H9 (cell line): ENCODE results near the gene SNAPC2. TPM values are rescaled to one million over a fixed set of nuclear protein-coding genes. Genes with fewer than 3 reads are reported as not detected.
A peak's percentile ranks its signal among the peaks of the same experiment; 100 is the strongest.

Experiments
- DNase-seq: peaks from one replicate; pipeline ENCODE4 v3.0.0-alpha.2; 2017
- H2AFZ ChIP-seq: one replicate; pipeline ENCODE4 v1.6.1; 2013; ENCODE audit warnings: mild to moderate bottlenecking, low read length, control low read depth, moderate library complexity
- H2AK5ac ChIP-seq: 2 replicates; pipeline ENCODE4 v1.6.1; 2013; ENCODE audit warnings: low read length, control low read depth, mixed read lengths; ENCODE audit not compliant: insufficient read length
- H2BK120ac ChIP-seq: one replicate; pipeline ENCODE4 v1.6.1; 2013; ENCODE audit warnings: low read depth, mild to moderate bottlenecking, low read length, control low read depth, inconsistent platforms; ENCODE audit not compliant: poor library complexity, severe bottlenecking
- H2BK12ac ChIP-seq: 2 replicates; pipeline ENCODE4 v1.6.1; 2013; ENCODE audit warnings: low read length, control low read depth, mixed read lengths, low read depth; ENCODE audit not compliant: insufficient read length
- H2BK15ac ChIP-seq: 2 replicates; pipeline ENCODE4 v1.6.1; 2013; ENCODE audit warnings: low read depth, low read length, control low read depth
- H2BK20ac ChIP-seq: one replicate; pipeline ENCODE4 v1.6.1; 2013; ENCODE audit warnings: low read depth, mild to moderate bottlenecking, low read length, control low read depth, inconsistent platforms; ENCODE audit not compliant: poor library complexity, severe bottlenecking
- H2BK5ac ChIP-seq: 2 replicates; pipeline ENCODE4 v1.6.1; 2013; ENCODE audit warnings: low read length, control low read depth, mixed read lengths; ENCODE audit not compliant: insufficient read length
- H3K14ac ChIP-seq: 2 replicates; pipeline ENCODE4 v1.6.1; 2013; ENCODE audit warnings: low read length, control low read depth; ENCODE audit not compliant: insufficient read depth
- H3K18ac ChIP-seq: 2 replicates; pipeline ENCODE4 v1.6.1; 2013; ENCODE audit warnings: low read depth, mild to moderate bottlenecking, mixed read lengths, low read length, control low read depth; ENCODE audit not compliant: insufficient read length
- H3K23ac ChIP-seq: 2 replicates; pipeline ENCODE4 v1.6.1; 2013; ENCODE audit warnings: low read length, control low read depth, mixed read lengths, low read depth; ENCODE audit not compliant: insufficient read length
- H3K23me2 ChIP-seq: 2 replicates; pipeline ENCODE4 v1.6.1; 2013; ENCODE audit warnings: low read depth, mild to moderate bottlenecking, mixed read lengths, low read length, control low read depth; ENCODE audit not compliant: insufficient read length, poor library complexity, severe bottlenecking
- H3K27ac ChIP-seq: 2 replicates; pipeline ENCODE4 v1.5.1; 2013; ENCODE audit warnings: low read length, control low read depth, mixed read lengths, low read depth; ENCODE audit not compliant: insufficient read length
- H3K27me3 ChIP-seq: 2 replicates; pipeline ENCODE4 v1.6.1; 2013; ENCODE audit warnings: low read length, control low read depth, inconsistent platforms; ENCODE audit not compliant: insufficient read depth
- H3K4ac ChIP-seq: 2 replicates; pipeline ENCODE4 v1.6.1; 2013; ENCODE audit warnings: low read depth, mild to moderate bottlenecking, control low read depth, inconsistent platforms, low read length, moderate library complexity
- H3K4me1 ChIP-seq: 2 replicates; pipeline ENCODE4 v1.6.1; 2013; ENCODE audit warnings: low read length, control low read depth, inconsistent platforms; ENCODE audit not compliant: insufficient read depth
- H3K4me2 ChIP-seq: 2 replicates; pipeline ENCODE4 v1.6.1; 2013; ENCODE audit warnings: low read length, control low read depth, mixed read lengths; ENCODE audit not compliant: insufficient read length, insufficient read depth
- H3K56ac ChIP-seq: 2 replicates; pipeline ENCODE4 v1.6.1; 2013; ENCODE audit warnings: low read depth, mild to moderate bottlenecking, mixed read lengths, low read length, control low read depth; ENCODE audit not compliant: insufficient read length
- H3K79me1 ChIP-seq: 2 replicates; pipeline ENCODE4 v1.6.1; 2013; ENCODE audit warnings: low read depth, mild to moderate bottlenecking, moderate library complexity, low read length, control low read depth, inconsistent platforms; ENCODE audit not compliant: insufficient read depth, poor library complexity, severe bottlenecking
- H3K79me2 ChIP-seq: 2 replicates; pipeline ENCODE4 v1.6.1; 2013; ENCODE audit warnings: low read length, control low read depth, inconsistent platforms; ENCODE audit not compliant: insufficient read depth
- H3K9ac ChIP-seq: 2 replicates; pipeline ENCODE4 v1.6.1; 2013; ENCODE audit warnings: low read length, control low read depth, mixed read lengths; ENCODE audit not compliant: insufficient read length; ENCODE audit errors: extremely low read depth
- H3K9me3 ChIP-seq: one replicate; pipeline ENCODE4 v1.6.1; 2013; ENCODE audit warnings: low read depth, low read length, inconsistent platforms; ENCODE audit not compliant: control insufficient read depth
- H3T11ph ChIP-seq: one replicate; pipeline ENCODE4 v1.6.1; 2013; ENCODE audit warnings: mild to moderate bottlenecking, low read length, control low read depth, inconsistent platforms
- H4K20me1 ChIP-seq: one replicate; pipeline ENCODE4 v1.6.1; 2013; ENCODE audit not compliant: control insufficient read depth, insufficient read length, insufficient read depth
- H4K5ac ChIP-seq: 2 replicates; pipeline ENCODE4 v1.6.1; 2013; ENCODE audit warnings: low read depth, mild to moderate bottlenecking, mixed read lengths, low read length, control low read depth; ENCODE audit not compliant: insufficient read length
- H4K8ac ChIP-seq: replicated peaks from 2 replicates; pipeline ENCODE4 v1.6.1; 2013; ENCODE audit warnings: low read length, control low read depth, mixed read lengths, low read depth; ENCODE audit not compliant: insufficient read length
- H4K91ac ChIP-seq: 2 replicates; pipeline ENCODE4 v1.6.1; 2013; ENCODE audit warnings: low read depth, mild to moderate bottlenecking, moderate library complexity, mixed read lengths, low read length, control low read depth; ENCODE audit not compliant: insufficient read length
- H3K27ac Mint-ChIP-seq, 3 experiments: 2 replicates in 2 of 3; 3 replicates in 1 of 3; pipeline ENCODE4 v1.8.0; 2020 to 2021; ENCODE audit warnings: mixed read lengths in 3 of 3, mild to moderate bottlenecking in 1 of 3, moderate library complexity in 1 of 3
- H3K27me3 Mint-ChIP-seq: 2 replicates; pipeline ENCODE4 v1.8.0; 2021; ENCODE audit warnings: low read depth, mild to moderate bottlenecking, moderate library complexity, mixed read lengths
- H3K36me3 Mint-ChIP-seq, 3 experiments: 2 replicates in 2 of 3; 3 replicates in 1 of 3; pipeline ENCODE4 v1.8.0; 2020 to 2021; ENCODE audit warnings: low read depth in 3 of 3, mixed read lengths in 3 of 3; ENCODE audit not compliant: insufficient read depth in 1 of 3
- H3K4me1 Mint-ChIP-seq, 2 experiments: 2 replicates each; pipeline ENCODE4 v1.8.0; 2020; ENCODE audit warnings: mixed read lengths in 2 of 2
- H3K4me3 Mint-ChIP-seq, 2 experiments: 2 replicates in 1 of 2; 3 replicates in 1 of 2; pipeline ENCODE4 v1.8.0; 2020 to 2021; ENCODE audit warnings: mild to moderate bottlenecking in 2 of 2, mixed read lengths in 2 of 2, moderate library complexity in 1 of 2
- H3K9me3 Mint-ChIP-seq, 2 experiments: 2 replicates in 1 of 2; 3 replicates in 1 of 2; pipeline ENCODE4 v1.8.0; 2020; ENCODE audit warnings: mild to moderate bottlenecking in 2 of 2, mixed read lengths in 2 of 2, moderate library complexity in 1 of 2
- WGBS: extraction: QIAGEN DNeasy Blood & Tissue Kit; methylation state at CpG from one replicate; pipeline ENCODE4 v1.1.7; 2013; ENCODE audit warnings: missing lambda C conversion rate, low lambda C conversion rate, mixed read lengths; ENCODE audit not compliant: insufficient read length; ENCODE audit errors: extremely low coverage; 5-methylcytosine and 5-hydroxymethylcytosine counted together
- total RNA-seq: library from RNA; stranded (reverse); gene quantifications from 2 replicates; pipeline ENCODE4 v1.2.1, GENCODE V29; 2021
- TF ChIP-seq, protein P1 (sequence below): fragments of 200-600 bp; sonication (generic); conservative IDR thresholded peaks from 3 replicates; pipeline ENCODE4 v1.8.0; 2021; ENCODE audit warnings: antibody characterized with exemption, mild to moderate bottlenecking

SNAPC2 gene
- total RNA-seq, 1 experiment from 2014 or later: 17.8 TPM

DNA sequence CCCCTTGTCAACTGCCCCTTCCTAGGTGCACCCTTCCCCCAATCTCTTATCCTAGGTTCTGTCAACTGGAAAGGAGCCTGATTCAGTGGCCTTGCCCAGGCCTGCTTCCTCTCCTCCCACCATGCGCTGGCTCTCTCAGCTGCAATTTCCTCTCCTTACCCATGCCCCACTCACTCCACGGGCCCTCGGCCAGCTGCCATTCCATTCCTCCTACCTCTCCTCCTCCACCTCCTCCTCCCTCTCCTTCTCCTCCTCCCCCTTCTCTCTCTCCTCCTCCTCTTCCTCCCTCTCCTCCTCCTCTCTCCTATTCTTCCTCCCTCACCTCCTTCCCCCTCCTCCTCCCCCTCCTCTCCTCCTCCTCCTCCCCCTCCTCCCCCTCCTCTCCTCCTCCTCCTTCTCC, 32.9 kb downstream of the SNAPC2 start:
- peaks cover 11 to 13% of the 10 kb centered on the region in 2 experiments; a peak in 3 of 4 replicates for H3K4me1 Mint-ChIP-seq

More for the DNA sequence above, 32.9 kb downstream of the SNAPC2 start:
- H3K18ac ChIP-seq: no peak overlapping the region
- H3K4me1 ChIP-seq: no peaks in the 10 kb centered on the region; the same call in 1 of the 2 replicates
- no peak overlapping the region for H4K8ac ChIP-seq
- no peaks in the 10 kb centered on the region for H3K27me3 ChIP-seq
- H3K9me3 ChIP-seq: no peaks in the 10 kb centered on the region
- H4K20me1 ChIP-seq: no peaks in the 10 kb centered on the region
- no peak overlapping the region for H2AK5ac ChIP-seq
- no peak overlapping the region for H4K5ac ChIP-seq
- no peak overlapping the region for H3K4ac ChIP-seq
- no peak overlapping the region for H3T11ph ChIP-seq
- no CpG with 5 or more reads among the region's 3 CpGs for WGBS
- Mint-ChIP-seq H3K27ac (peak overlapping the region in 1 of 3 experiments; percentile 91; a peak in 1 of 7 replicates), H3K4me3 (no peak overlapping the region), H3K27me3 (no peaks in the 10 kb centered on the region), H3K9me3 (no peaks in the 10 kb centered on the region; a peak in 2 of 5 replicates), H3K36me3 (peaks cover under 1 to 8% (median 4%) of the 10 kb centered on the region in 3 experiments; a peak in 5 of 7 replicates)
- no peak overlapping the region for H3K14ac ChIP-seq
- H3K23me2 ChIP-seq: no peaks in the 10 kb centered on the region
- H2BK12ac ChIP-seq: no peak overlapping the region
- H3K23ac ChIP-seq: no peak overlapping the region
- H2BK120ac ChIP-seq: no peak overlapping the region
- H2BK15ac ChIP-seq: no peak overlapping the region
- TF ChIP-seq, protein P1, sequence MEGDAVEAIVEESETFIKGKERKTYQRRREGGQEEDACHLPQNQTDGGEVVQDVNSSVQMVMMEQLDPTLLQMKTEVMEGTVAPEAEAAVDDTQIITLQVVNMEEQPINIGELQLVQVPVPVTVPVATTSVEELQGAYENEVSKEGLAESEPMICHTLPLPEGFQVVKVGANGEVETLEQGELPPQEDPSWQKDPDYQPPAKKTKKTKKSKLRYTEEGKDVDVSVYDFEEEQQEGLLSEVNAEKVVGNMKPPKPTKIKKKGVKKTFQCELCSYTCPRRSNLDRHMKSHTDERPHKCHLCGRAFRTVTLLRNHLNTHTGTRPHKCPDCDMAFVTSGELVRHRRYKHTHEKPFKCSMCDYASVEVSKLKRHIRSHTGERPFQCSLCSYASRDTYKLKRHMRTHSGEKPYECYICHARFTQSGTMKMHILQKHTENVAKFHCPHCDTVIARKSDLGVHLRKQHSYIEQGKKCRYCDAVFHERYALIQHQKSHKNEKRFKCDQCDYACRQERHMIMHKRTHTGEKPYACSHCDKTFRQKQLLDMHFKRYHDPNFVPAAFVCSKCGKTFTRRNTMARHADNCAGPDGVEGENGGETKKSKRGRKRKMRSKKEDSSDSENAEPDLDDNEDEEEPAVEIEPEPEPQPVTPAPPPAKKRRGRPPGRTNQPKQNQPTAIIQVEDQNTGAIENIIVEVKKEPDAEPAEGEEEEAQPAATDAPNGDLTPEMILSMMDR: no peak
- no peak overlapping the region for H2BK5ac ChIP-seq
- H4K91ac ChIP-seq: no peak overlapping the region
- H3K56ac ChIP-seq: no peak overlapping the region
- H2BK20ac ChIP-seq: no peak overlapping the region
- no peaks in the 10 kb centered on the region for H3K79me1 ChIP-seq
- H3K27ac ChIP-seq: no peak overlapping the region
- no peak overlapping the region for H3K9ac ChIP-seq
- DNase-seq: no peak
- H3K4me2 ChIP-seq: no peak overlapping the region
- H3K79me2 ChIP-seq: no peaks in the 10 kb centered on the region
- no peak overlapping the region for H2AFZ ChIP-seq
